MCF 10A (cell line): ENCODE results near the gene MTG1. TPM values are rescaled to one million over a fixed set of nuclear protein-coding genes. Genes with fewer than 3 reads are reported as not detected.

Experiments
- BruUV-seq: library from RNA; stranded (reverse); fragments of 400-500 nt; replicated peaks from 2 replicates; lab custom pipeline; 2021; lab: Mats Ljungman, UMichigan
- CTCF ChIA-PET: fragments of 300-600 bp; sonication (Branson Sonifier 250); formaldehyde crosslinking; extraction: SDS; loops from one replicate; lab custom pipeline; 2021; ENCODE audit warnings: antibody characterized with exemption, inconsistent platforms; lab: Yijun Ruan, JAX
- POLR2A ChIA-PET: fragments of 300-600, 350-650 bp; sonication (Branson Sonifier 250); formaldehyde crosslinking; extraction: SDS; loops from one replicate; lab custom pipeline; 2020; ENCODE audit warnings: antibody characterized with exemption, inconsistent platforms; lab: Yijun Ruan, JAX
- DNase-seq: peaks from one replicate; pipeline ENCODE4 v3.0.0-alpha.2; 2018; ENCODE audit not compliant: unreplicated experiment
- H3K27ac Mint-ChIP-seq: one replicate; pipeline ENCODE4 v1.8.0; 2022; ENCODE audit warnings: mild to moderate bottlenecking, low read depth, mixed read lengths; ENCODE audit not compliant: unreplicated experiment
- H3K27me3 Mint-ChIP-seq: one replicate; pipeline ENCODE4 v1.8.0; 2022; ENCODE audit warnings: mixed read lengths; ENCODE audit not compliant: insufficient read depth, unreplicated experiment
- H3K36me3 Mint-ChIP-seq: one replicate; pipeline ENCODE4 v1.8.0; 2022; ENCODE audit warnings: mild to moderate bottlenecking, moderate library complexity, mixed read lengths; ENCODE audit not compliant: insufficient read depth, unreplicated experiment
- H3K4me1 Mint-ChIP-seq: one replicate; pipeline ENCODE4 v1.8.0; 2022; ENCODE audit warnings: mixed read lengths; ENCODE audit not compliant: insufficient read depth, unreplicated experiment
- H3K4me3 Mint-ChIP-seq: one replicate; pipeline ENCODE4 v1.8.0; 2022; ENCODE audit warnings: mild to moderate bottlenecking, moderate library complexity, mixed read lengths; ENCODE audit not compliant: unreplicated experiment
- H3K9me3 Mint-ChIP-seq: one replicate; pipeline ENCODE4 v1.8.0; 2022; ENCODE audit warnings: mixed read lengths; ENCODE audit not compliant: unreplicated experiment
- CTCF ChIP-seq: fragments of 200-600 bp; IDR thresholded peaks from one replicate; pipeline ENCODE4 v1.8.0; 2022; ENCODE audit warnings: antibody characterized with exemption, mild to moderate bottlenecking; ENCODE audit not compliant: unreplicated experiment
- intact Hi-C: fragments of 100-400 bp; cut with micrococcal nuclease; formaldehyde crosslinking; loops from 2 replicates; pipeline ENCODE4 v1.14.1; 2022
- total RNA-seq: library from RNA; stranded (reverse); gene quantifications from 2 replicates; pipeline ENCODE4 v1.2.3, GENCODE V29; 2022

Gene MTG1
- total RNA-seq, 1 experiment from 2014 or later: 71.6 TPM

GRCh38 chr10:133461841-133462240 lies 67.9 kb downstream of the MTG1 start:
- no peak overlapping the region for H3K4me3 Mint-ChIP-seq
- no peaks in the 10 kb centered on the region for H3K4me1 Mint-ChIP-seq
- H3K27ac Mint-ChIP-seq: no peak overlapping the region
- intact Hi-C loops: no loop called here
- POLR2A ChIA-PET: no interaction called here
- H3K36me3 Mint-ChIP-seq: no peaks in the 10 kb centered on the region
- H3K27me3 Mint-ChIP-seq: no peaks in the 10 kb centered on the region
- no peak for DNase-seq
- no peak for TF ChIP-seq CTCF
- BruUV-seq: no TSS peak
- CTCF ChIA-PET: interaction anchor here (0.6 kb wide), 1 partner anchor 9 kb away, joined by 3 read pairs; no protein-coding TSS in a partner anchor
- H3K9me3 Mint-ChIP-seq: no peaks in the 10 kb centered on the region

- no TSS peak for BruUV-seq
- Mint-ChIP-seq H3K36me3 (no peaks in the 10 kb centered on the region), H3K9me3 (no peaks in the 10 kb centered on the region), H3K4me3 (no peak overlapping the region), H3K27ac (no peak overlapping the region), H3K4me1 (no peaks in the 10 kb centered on the region), H3K27me3 (no peaks in the 10 kb centered on the region)
- no peak for DNase-seq
- intact Hi-C loops: no loop called here
- TF ChIP-seq CTCF: no peak
- CTCF ChIA-PET: interaction anchor here (0.6 to 0.7 kb wide), 2 partner anchors 9 to 24 kb away, joined by 3 read pairs; no protein-coding TSS in a partner anchor
- POLR2A ChIA-PET: no interaction called here
Measured at GRCh38 chr10:133462512-133463305, 68.8 kb downstream of the MTG1 start.

- no peaks in the 10 kb centered on the region for H3K9me3 Mint-ChIP-seq
- no peak overlapping the region for H3K27ac Mint-ChIP-seq
- BruUV-seq: no TSS peak
- no peaks in the 10 kb centered on the region for H3K4me1 Mint-ChIP-seq
- no peaks in the 10 kb centered on the region for H3K36me3 Mint-ChIP-seq
- intact Hi-C loops: no loop called here
- H3K4me3 Mint-ChIP-seq: no peak overlapping the region
- TF ChIP-seq CTCF: no peak
- no peak for DNase-seq
- ChIA-PET CTCF (no interaction called here), POLR2A (no interaction called here)
- no peaks in the 10 kb centered on the region for H3K27me3 Mint-ChIP-seq
Measured at GRCh38 chr10:133464582-133465031, 70.7 kb downstream of the MTG1 start.

GRCh38 chr10:133465191-133465949 lies 71.4 kb downstream of the MTG1 start:
- intact Hi-C loops: no loop called here
- Mint-ChIP-seq H3K4me1 (no peaks in the 10 kb centered on the region), H3K27ac (no peak overlapping the region), H3K27me3 (no peaks in the 10 kb centered on the region), H3K4me3 (no peak overlapping the region), H3K36me3 (no peaks in the 10 kb centered on the region), H3K9me3 (no peaks in the 10 kb centered on the region)
- CTCF ChIA-PET: no interaction called here
- no peak for TF ChIP-seq CTCF
- DNase-seq: no peak
- POLR2A ChIA-PET: no interaction called here
- BruUV-seq: no TSS peak
